HG03139 (cell line): ENCODE data around the gene ROBO2.

Experiments
- ATAC-seq: cut with Tn5 transposase; IDR thresholded peaks from one replicate; pipeline ENCODE4 v1.9.1; 2021; ENCODE audit not compliant: unreplicated experiment

The ROBO2 gene

GRCh38 chr3:77626157-77626556 lies 586.3 kb downstream of the ROBO2 start:
- ATAC-seq: no peak

GRCh38 chr3:77648214-77648613 lies 608.3 kb downstream of the ROBO2 start:
- no peak for ATAC-seq

GRCh38 chr3:77648664-77649063 lies 608.8 kb downstream of the ROBO2 start:
- ATAC-seq: no peak

GRCh38 chr3:77652624-77653023 lies 612.7 kb downstream of the ROBO2 start:
- no peak for ATAC-seq

GRCh38 chr3:77655396-77655795 lies 615.5 kb downstream of the ROBO2 start:
- ATAC-seq: no peak

GRCh38 chr3:77660718-77661117 lies 620.8 kb downstream of the ROBO2 start:
- ATAC-seq: no peak

GRCh38 chr3:77667901-77668300 lies 628.0 kb downstream of the ROBO2 start:
- ATAC-seq: no peak

GRCh38 chr3:77668376-77668775 lies 628.5 kb downstream of the ROBO2 start:
- no peak for ATAC-seq

- ATAC-seq: no peak
These were observed 632.1 kb downstream of the ROBO2 start for GRCh38 chr3:77672016-77672415.

GRCh38 chr3:77682162-77682561 lies 642.3 kb downstream of the ROBO2 start:
- no peak for ATAC-seq

- no peak for ATAC-seq
These were observed 644.2 kb downstream of the ROBO2 start for GRCh38 chr3:77684115-77684514.

- no peak for ATAC-seq
These were observed 645.8 kb downstream of the ROBO2 start for GRCh38 chr3:77685713-77686112.

GRCh38 chr3:77686560-77686959 lies 646.7 kb downstream of the ROBO2 start:
- ATAC-seq: no peak

- no peak for ATAC-seq
These were observed 647.6 kb downstream of the ROBO2 start for GRCh38 chr3:77687545-77687944.

GRCh38 chr3:77690284-77690845 lies 650.5 kb downstream of the ROBO2 start:
- no peak for ATAC-seq

- no peak for ATAC-seq
These were observed 653.2 kb downstream of the ROBO2 start for GRCh38 chr3:77693147-77693546.

GRCh38 chr3:77699125-77699691 lies 659.3 kb downstream of the ROBO2 start:
- no peak for ATAC-seq
